GM12878 (cell line): ENCODE measurements around the gene SLC7A10. TPM values are rescaled to one million over a fixed set of nuclear protein-coding genes. Genes with fewer than 3 reads are reported as not detected.

Experiments used
- ATAC-seq: fragments of 200-7000 bp; cut with Tn5 transposase; 3 replicates; pipeline ENCODE4 v1.9.1; 2020; ENCODE audit warnings: mild to moderate bottlenecking, moderate library complexity
- BruUV-seq: library from RNA; stranded (reverse); fragments of 400-500 nt; replicated peaks from 2 replicates; lab custom pipeline; 2021; lab: Mats Ljungman, UMichigan
- CTCF ChIA-PET: fragments of 300-600 bp; sonication (Branson Sonifier 250); formaldehyde crosslinking; extraction: SDS; loops from one replicate; lab custom pipeline; 2021; ENCODE audit warnings: inconsistent platforms; lab: Yijun Ruan, JAX
- POLR2A ChIA-PET: fragments of 350-600 bp; formaldehyde crosslinking; extraction: SDS; loops from one replicate; lab custom pipeline; 2021; ENCODE audit warnings: inconsistent platforms; lab: Charles Lee
- RAD21 ChIA-PET: fragments of 300-600 bp; sonication (Branson Sonifier 250); formaldehyde crosslinking; loops from one replicate; lab custom pipeline; 2023; ENCODE audit warnings: antibody characterized with exemption; ENCODE audit not compliant: unreplicated experiment; lab: Charles Lee
- SMC1A ChIA-PET: fragments of 300-600 bp; sonication (Branson Sonifier 250); formaldehyde crosslinking; loops from one replicate; lab custom pipeline; 2023; ENCODE audit not compliant: unreplicated experiment, uncharacterized antibody; lab: Charles Lee
- DNase-seq: peaks from one replicate; pipeline ENCODE4 v3.0.0-alpha.2; 2011; ENCODE audit warnings: low read depth, low spot score
- FAIRE-seq: peaks from 3 replicates; lab custom pipeline; 2011; peaks lifted over from hg19 to GRCh38; lab: Jason Lieb, UNC
- H2AFZ ChIP-seq: 2 replicates; pipeline ENCODE4 v1.6.0; 2011; ENCODE audit warnings: low read depth, low read length, control low read depth; ENCODE audit not compliant: control insufficient read depth
- H3K27ac ChIP-seq: 2 replicates; pipeline ENCODE4 v1.5.1; 2011; ENCODE audit warnings: control low read depth; ENCODE audit not compliant: control insufficient read depth, insufficient read depth
- H3K27me3 ChIP-seq, 2 experiments: replicated peaks in 1 of 2; 2 replicates each; pipeline versions ENCODE4 v1.6.0 to v1.6.1; 2011; ENCODE audit warnings: low read length in 1 of 2; ENCODE audit not compliant: control insufficient read depth in 2 of 2, insufficient read depth in 2 of 2
- H3K36me3 ChIP-seq, 2 experiments: 2 replicates each; pipeline ENCODE4 v1.5.1; 2011; ENCODE audit warnings: low read length in 1 of 2; ENCODE audit not compliant: control insufficient read depth in 2 of 2, insufficient read depth in 2 of 2
- H3K4me1 ChIP-seq: 2 replicates; pipeline ENCODE4 v1.6.1; 2011; ENCODE audit warnings: mild to moderate bottlenecking, low read length, moderate library complexity, mixed read lengths; ENCODE audit not compliant: control insufficient read depth, insufficient read depth
- H3K4me2 ChIP-seq: 2 replicates; pipeline ENCODE4 v1.6.0; 2011; ENCODE audit warnings: control low read depth; ENCODE audit not compliant: control insufficient read depth, insufficient read depth
- H3K4me3 ChIP-seq: fragments of 200-600 bp; sonication (generic); 2 replicates; pipeline ENCODE4 v1.5.1; 2016
- H3K79me2 ChIP-seq: 2 replicates; pipeline ENCODE4 v1.6.0; 2011; ENCODE audit warnings: low read length; ENCODE audit not compliant: control insufficient read depth, insufficient read depth
- H3K9ac ChIP-seq: 2 replicates; pipeline ENCODE4 v1.8.0; 2011; ENCODE audit warnings: low read length, control low read depth, mixed read lengths; ENCODE audit not compliant: control insufficient read depth, insufficient read depth
- H3K9me3 ChIP-seq: replicated peaks from 3 replicates; pipeline ENCODE4 v1.5.1; 2011; ENCODE audit warnings: mild to moderate bottlenecking, low read length; ENCODE audit not compliant: control insufficient read depth, insufficient read depth
- H4K20me1 ChIP-seq: 2 replicates; pipeline ENCODE4 v1.6.0; 2011; ENCODE audit not compliant: control insufficient read depth, insufficient read depth
- ATF2 ChIP-seq: IDR thresholded peaks from 2 replicates; pipeline ENCODE4 v1.6.1; 2012; ENCODE audit warnings: low read length, inconsistent platforms
- BCL11A ChIP-seq: IDR thresholded peaks from 2 replicates; pipeline ENCODE4 v1.6.1; 2011; ENCODE audit warnings: low read depth, low read length
- ETV6 ChIP-seq, 2 experiments: fragments of 450-650 bp in 1 of 2; IDR thresholded peaks in 1 of 2; conservative IDR thresholded peaks in 1 of 2; 2 replicates each; pipeline ENCODE4 v1.6.1; 2014; ENCODE audit warnings: antibody characterized with exemption in 1 of 2, borderline replicate concordance in 1 of 2, low read depth in 1 of 2, mild to moderate bottlenecking in 1 of 2, moderate library complexity in 1 of 2
- FOXK2 ChIP-seq: fragments of 450-650 bp; IDR thresholded peaks from 2 replicates; pipeline ENCODE4 v1.6.1; 2017; ENCODE audit warnings: mild to moderate bottlenecking, moderate library complexity
- MYC ChIP-seq: IDR thresholded peaks from 2 replicates; pipeline ENCODE4 v1.6.1; 2011; ENCODE audit warnings: mild to moderate bottlenecking, low read length, moderate library complexity, inconsistent platforms; ENCODE audit not compliant: insufficient read depth, insufficient replicate concordance, insufficient read length, severe bottlenecking
- RELB ChIP-seq: fragments of 450-650 bp; IDR thresholded peaks from 2 replicates; pipeline ENCODE4 v1.6.1; 2017; ENCODE audit warnings: low read depth, mild to moderate bottlenecking, moderate library complexity
- SMAD1 ChIP-seq: fragments of 450-650 bp; IDR thresholded peaks from 2 replicates; pipeline ENCODE4 v1.6.1; 2018; ENCODE audit warnings: mild to moderate bottlenecking, low read depth; ENCODE audit not compliant: partially characterized antibody
- STAT1 ChIP-seq: fragments of 450-650 bp; conservative IDR thresholded peaks from 2 replicates; pipeline ENCODE4 v1.6.1; 2014; ENCODE audit warnings: antibody characterized with exemption, mild to moderate bottlenecking
- SUZ12 ChIP-seq: fragments of 200-600 bp; sonication (generic); IDR thresholded peaks from one replicate; pipeline ENCODE4 v1.6.1; 2018; ENCODE audit warnings: antibody characterized with exemption, mild to moderate bottlenecking; ENCODE audit not compliant: unreplicated experiment
- YY1 ChIP-seq: IDR thresholded peaks from 2 replicates; pipeline ENCODE4 v1.6.1; 2011; ENCODE audit warnings: low read depth, mild to moderate bottlenecking, low read length
- ZBED1 ChIP-seq: IDR thresholded peaks from 2 replicates; pipeline ENCODE4 v1.6.1; 2016; ENCODE audit warnings: borderline replicate concordance
- ZBTB11 ChIP-seq: fragments of 450-650 bp; formaldehyde crosslinking; IDR thresholded peaks from 2 replicates; pipeline ENCODE4 v1.5.0; 2022; ENCODE audit warnings: mild to moderate bottlenecking, missing genetic modification characterization
- ZBTB4 ChIP-seq: fragments of 450-650 bp; formaldehyde crosslinking; IDR thresholded peaks from 2 replicates; pipeline ENCODE4 v1.4.0; 2022; ENCODE audit warnings: mild to moderate bottlenecking, moderate library complexity
- ZNF24 ChIP-seq: fragments of 450-650 bp; IDR thresholded peaks from 2 replicates; pipeline ENCODE4 v1.6.1; 2017; ENCODE audit warnings: antibody characterized with exemption, mild to moderate bottlenecking
- WGBS: methylation state at CpG from one replicate; pipeline ENCODE4 v1.1.6; 2016; ENCODE audit warnings: low lambda C conversion rate; ENCODE audit not compliant: insufficient replicate concordance, insufficient coverage; ENCODE audit errors: missing lambda C conversion rate; 5-methylcytosine and 5-hydroxymethylcytosine counted together
- in situ Hi-C: fragments of 300-500 bp; cut with MboI; formaldehyde crosslinking; loops from 9 replicates; pipeline ENCODE4 v1.14.3; 2018; ENCODE audit warnings: mixed read lengths
- intact Hi-C: fragments of 100-400 bp; cut with micrococcal nuclease; formaldehyde crosslinking; loops from one replicate; pipeline ENCODE4 v1.14.2; 2022; ENCODE audit not compliant: unreplicated experiment
- polyA plus RNA-seq, 11 experiments: library from polyadenylated mRNA; depleted of rRNA in 4 of 11; unstranded in 6 of 11; stranded (reverse) in 5 of 11; fragments of >200 nt; fragmentation: Nextera tagmentation in 4 of 11; fragmentation: Illumina TruSeq in 1 of 11; extraction: Ambion mirVana in 4 of 11; extraction: Trizol in 1 of 11; gene quantifications; 1 replicate in 1 of 11; 2 replicates in 10 of 11; pipeline versions ENCODE4 v1.2.1 to v1.2.3, GENCODE V29; 2011 to 2016; ENCODE audit warnings: inconsistent platforms in 2 of 11, missing spikeins in 2 of 11, low read depth in 1 of 11
- total RNA-seq, 4 experiments: library from RNA; depleted of rRNA in 3 of 4; stranded (reverse); fragments of >200 nt in 3 of 4; fragmentation: Illumina TruSeq in 1 of 4; extraction: Trizol in 1 of 4; gene quantifications; 2 replicates each; pipeline versions ENCODE4 v1.2.1 to v1.2.3, GENCODE V29; 2013 to 2021

SLC7A10 gene
- total and polyA plus RNA-seq, 10 of the 15 experiments (the other 5 are each of a cell fraction or from before 2014, with no cell fraction given): not detected

GRCh38 chr19:33171222-33171795, 54.3 kb downstream of the SLC7A10 start:
- POLR2A ChIA-PET: no interaction called here
- Histone ChIP-seq H3K4me3 (no peak overlapping the region), H3K27ac (no peak overlapping the region), H3K4me1 (peaks cover 6% of the 10 kb centered on the region; the same call in 1 of the 2 replicates), H3K4me2 (no peak overlapping the region), H3K9ac (no peak overlapping the region), H3K79me2 (peaks cover 5% of the 10 kb centered on the region), H3K27me3 (no peaks in the 10 kb centered on the region), H2AFZ (no peak overlapping the region), H3K9me3 (peaks cover 2% of the 10 kb centered on the region; the same call in 1 of the 3 replicates), H3K36me3 (no peaks in the 10 kb centered on the region), H4K20me1 (no peaks in the 10 kb centered on the region)
- ATAC-seq: no peak
- WGBS: 93% methylated on average over 1 of the region's 1 CpG
- FAIRE-seq: no peak
- BruUV-seq: no TSS peak
- RAD21 ChIA-PET: no interaction called here
- CTCF ChIA-PET: interaction anchor here (0.8 to 1.6 kb wide), 2 partner anchors 12 to 64 kb away, joined by 3 to 4 read pairs; no protein-coding TSS in a partner anchor
- intact Hi-C loops: no loop called here
- in situ Hi-C loops: no loop called here
- no peak for DNase-seq
- SMC1A ChIA-PET: interaction anchor here (1.6 kb wide), 1 partner anchor 13 kb away, joined by 4 read pairs; no protein-coding TSS in a partner anchor
- no peak for TF ChIP-seq ZBED1
- TF ChIP-seq SUZ12: no peak
- TF ChIP-seq BCL11A: no peak
- TF ChIP-seq ETV6 (conservative IDR thresholded peaks at IDR 0.05 in 1 of 2, IDR thresholded peaks at IDR 0.05 in 1 of 2; ENCODE audit: borderline replicate concordance in 1 of 2, low read depth in 1 of 2): no peak
- no peak for TF ChIP-seq ZNF24
- TF ChIP-seq ZBTB11 (CRISPR knock-in tag): no peak
- no peak for TF ChIP-seq STAT1
- TF ChIP-seq YY1: no peak
- TF ChIP-seq FOXK2: no peak
- TF ChIP-seq ATF2: no peak
- TF ChIP-seq MYC: no peak
- TF ChIP-seq ZBTB4 (CRISPR knock-in tag): no peak
- TF ChIP-seq RELB: no peak
- TF ChIP-seq SMAD1: no peak
